BLaER1 treated with 17β-estradiol and CSF1 and Interleukin-3, amounts not matched to agents 10 nM and 100 nM (cell line): ENCODE results near the gene GULP1.

Experiments
- H3K27ac ChIP-seq, 11 experiments: shearing (Covaris generic); formaldehyde crosslinking; 2 replicates each; pipeline ENCODE4 v1.8.1; 2022
- H3K27me3 ChIP-seq, 11 experiments: shearing (Covaris generic); formaldehyde crosslinking; 2 replicates each; pipeline ENCODE4 v1.8.1; 2022
- H3K36me3 ChIP-seq, 11 experiments: shearing (Covaris generic); formaldehyde crosslinking; 2 replicates each; pipeline ENCODE4 v1.8.1; 2022
- H3K4me1 ChIP-seq, 10 experiments: shearing (Covaris generic); formaldehyde crosslinking; 2 replicates each; pipeline ENCODE4 v1.8.1; 2022
- H3K4me2 ChIP-seq, 11 experiments: shearing (Covaris generic); formaldehyde crosslinking; 2 replicates each; pipeline ENCODE4 v1.8.1; 2022
- H3K4me3 ChIP-seq, 10 experiments: shearing (Covaris generic); formaldehyde crosslinking; 2 replicates each; pipeline ENCODE4 v1.8.1; 2022
- H3K9ac ChIP-seq, 11 experiments: shearing (Covaris generic); formaldehyde crosslinking; 2 replicates each; pipeline ENCODE4 v1.8.1; 2022
- H3K9me3 ChIP-seq, 11 experiments: shearing (Covaris generic); formaldehyde crosslinking; replicated peaks in 1 of 11; 2 replicates each; pipeline ENCODE4 v1.8.1; 2022
- H4K20me1 ChIP-seq, 11 experiments: shearing (Covaris generic); formaldehyde crosslinking; 2 replicates each; pipeline ENCODE4 v1.8.1; 2022
- Cebpa-rat ChIP-seq, 11 experiments: shearing (Covaris generic); IDR thresholded peaks; 2 replicates each; pipeline ENCODE4 v1.8.1; 2022

GULP1 gene

DNA sequence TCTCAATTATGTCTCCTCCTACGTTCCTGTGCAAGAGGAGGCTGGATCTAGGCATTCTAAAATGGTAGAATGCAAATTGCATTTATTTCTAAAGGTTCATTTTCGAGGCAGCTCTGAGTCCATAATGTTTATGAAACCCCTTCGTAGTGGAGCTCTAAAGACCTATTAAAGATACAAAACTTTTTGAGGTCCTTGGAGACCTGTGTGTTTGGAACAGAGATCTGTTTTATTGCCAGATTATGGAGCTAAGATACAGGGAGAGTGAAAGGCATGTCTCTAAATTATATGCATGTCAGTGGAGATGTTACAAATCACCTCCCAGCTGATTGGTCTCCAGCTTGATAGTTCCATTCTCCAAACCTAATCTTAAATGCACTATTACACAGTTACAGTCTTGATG lies 335.8 kb downstream of the GULP1 start:
- Histone ChIP-seq H3K36me3 (no peaks in the 10 kb centered on the region), H3K4me3 (no peak overlapping the region), H3K27me3 (no peaks in the 10 kb centered on the region), H3K4me1 (peaks cover 0 to 17% (median 0%) of the 10 kb centered on the region in 10 experiments; a peak in 3 of 20 replicates), H3K9ac (no peak overlapping the region), H3K27ac (no peak overlapping the region), H3K4me2 (no peak overlapping the region), H3K9me3 (no peaks in the 10 kb centered on the region), H4K20me1 (no peaks in the 10 kb centered on the region)
- TF ChIP-seq Cebpa-rat (IDR thresholded peaks at IDR 0.05) = no peak

- H3K9me3 ChIP-seq = no peaks in the 10 kb centered on the region
- no peak overlapping the region for H3K4me3 ChIP-seq
- TF ChIP-seq Cebpa-rat (IDR thresholded peaks at IDR 0.05) = no peak
- H4K20me1 ChIP-seq = no peaks in the 10 kb centered on the region
- H3K4me1 ChIP-seq = peaks cover 0 to 17% (median 0%) of the 10 kb centered on the region in 10 experiments; a peak in 3 of 20 replicates
- no peak overlapping the region; a peak in 1 of 22 replicates for H3K27ac ChIP-seq
- H3K36me3 ChIP-seq = no peaks in the 10 kb centered on the region
- H3K4me2 ChIP-seq = peak overlapping the region in 2 of 11 experiments; percentile 10 to 41; a peak in 4 of 22 replicates
- no peak overlapping the region for H3K9ac ChIP-seq
- no peaks in the 10 kb centered on the region for H3K27me3 ChIP-seq
Observed at GRCh38 chr2:188628989-188629752, 337.5 kb downstream of the GULP1 start.

GRCh38 chr2:188629753-188630527 lies 338.3 kb downstream of the GULP1 start:
- H3K9ac ChIP-seq = no peak overlapping the region
- H3K9me3 ChIP-seq = no peaks in the 10 kb centered on the region
- H3K27me3 ChIP-seq = no peaks in the 10 kb centered on the region
- TF ChIP-seq Cebpa-rat (IDR thresholded peaks at IDR 0.05) = no peak
- no peak overlapping the region; a peak in 1 of 22 replicates for H3K27ac ChIP-seq
- peaks cover 0 to 17% (median 0%) of the 10 kb centered on the region in 10 experiments; a peak in 3 of 20 replicates for H3K4me1 ChIP-seq
- no peak overlapping the region for H3K4me3 ChIP-seq
- H4K20me1 ChIP-seq = no peaks in the 10 kb centered on the region
- peak overlapping the region in 2 of 11 experiments; percentile 10 to 41; a peak in 3 of 22 replicates for H3K4me2 ChIP-seq
- H3K36me3 ChIP-seq = no peaks in the 10 kb centered on the region

DNA sequence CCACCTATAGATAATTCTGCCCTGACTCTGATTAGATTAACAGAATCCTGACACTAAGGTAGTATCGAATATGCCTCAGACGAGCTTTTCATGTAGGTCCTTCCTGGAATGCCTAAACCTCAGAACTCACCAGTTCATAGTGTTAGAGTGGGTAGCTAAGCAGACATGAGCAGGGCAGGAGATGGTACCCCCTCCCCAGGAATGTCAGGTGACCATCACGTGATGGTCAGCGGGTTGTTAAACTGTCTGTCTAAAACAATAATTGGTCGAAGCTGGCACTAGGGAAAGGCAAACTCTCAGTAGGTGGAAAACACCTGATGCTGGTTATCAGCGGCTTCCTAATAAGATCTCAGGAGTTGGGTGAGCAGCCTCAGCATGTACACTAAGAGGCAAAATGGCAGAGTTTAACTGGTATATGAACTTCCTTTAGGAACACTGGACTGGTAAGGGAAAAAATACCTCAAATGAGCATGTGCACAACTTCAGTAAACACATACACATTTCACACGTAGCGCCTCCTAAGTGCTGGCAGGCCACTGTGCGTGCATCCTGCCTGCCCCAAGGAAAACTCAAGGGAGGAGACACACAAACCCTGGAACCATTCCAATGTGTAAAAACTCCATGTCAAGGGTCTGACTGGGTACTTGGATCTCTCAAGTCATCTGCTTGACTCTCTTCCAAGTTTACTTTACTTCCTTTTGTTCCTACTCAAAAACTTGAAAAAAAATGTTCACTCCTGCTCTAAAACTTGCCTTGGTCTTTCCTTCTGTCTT lies 339.5 kb downstream of the GULP1 start:
- no peak for TF ChIP-seq Cebpa-rat (IDR thresholded peaks at IDR 0.05)
- Histone ChIP-seq H3K4me1 (peaks cover 0 to 17% (median 0%) of the 10 kb centered on the region in 10 experiments; a peak in 3 of 20 replicates), H3K9me3 (no peaks in the 10 kb centered on the region), H3K27me3 (no peaks in the 10 kb centered on the region), H3K4me3 (no peak overlapping the region), H3K4me2 (peak overlapping the region in 1 of 11 experiments; percentile 17; a peak in 1 of 22 replicates), H3K27ac (no peak overlapping the region), H3K36me3 (no peaks in the 10 kb centered on the region), H4K20me1 (no peaks in the 10 kb centered on the region), H3K9ac (no peak overlapping the region)

DNA sequence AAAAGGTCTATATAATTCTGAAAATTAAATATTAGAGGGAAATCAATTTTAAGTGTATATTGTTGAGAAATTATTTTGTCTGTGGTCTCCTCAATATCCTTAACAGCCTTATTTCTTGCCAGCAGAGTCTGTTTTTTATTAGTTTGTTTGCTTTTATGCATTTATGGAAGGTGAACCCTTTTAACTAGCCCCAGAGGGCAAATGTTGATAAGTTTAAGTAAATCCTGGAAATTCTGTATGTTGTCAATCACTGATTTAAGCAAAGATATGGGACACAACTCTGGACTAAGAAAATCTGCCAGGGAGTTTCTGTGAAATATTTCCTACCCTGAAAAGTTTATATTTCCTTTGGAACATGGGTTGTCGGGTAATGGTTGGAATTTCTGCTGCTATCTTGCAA lies 343.0 kb downstream of the GULP1 start:
- H3K4me2 ChIP-seq = no peak overlapping the region
- no peak overlapping the region for H3K27ac ChIP-seq
- H3K9ac ChIP-seq = no peak overlapping the region
- no peaks in the 10 kb centered on the region for H3K9me3 ChIP-seq
- no peak overlapping the region for H3K4me3 ChIP-seq
- H3K36me3 ChIP-seq = no peaks in the 10 kb centered on the region
- no peak for TF ChIP-seq Cebpa-rat (IDR thresholded peaks at IDR 0.05)
- H3K4me1 ChIP-seq = peaks cover 0 to 7% (median 0%) of the 10 kb centered on the region in 10 experiments; a peak in 3 of 20 replicates
- no peaks in the 10 kb centered on the region for H3K27me3 ChIP-seq
- no peaks in the 10 kb centered on the region for H4K20me1 ChIP-seq
